ENCODE results near the gene NDRG4. TPM values are rescaled to one million over a fixed set of nuclear protein-coding genes. Genes with fewer than 3 reads are reported as not detected.

Gene NDRG4
- total RNA-seq, 1 experiment from 2014 or later, result 4.8 TPM

DNA sequence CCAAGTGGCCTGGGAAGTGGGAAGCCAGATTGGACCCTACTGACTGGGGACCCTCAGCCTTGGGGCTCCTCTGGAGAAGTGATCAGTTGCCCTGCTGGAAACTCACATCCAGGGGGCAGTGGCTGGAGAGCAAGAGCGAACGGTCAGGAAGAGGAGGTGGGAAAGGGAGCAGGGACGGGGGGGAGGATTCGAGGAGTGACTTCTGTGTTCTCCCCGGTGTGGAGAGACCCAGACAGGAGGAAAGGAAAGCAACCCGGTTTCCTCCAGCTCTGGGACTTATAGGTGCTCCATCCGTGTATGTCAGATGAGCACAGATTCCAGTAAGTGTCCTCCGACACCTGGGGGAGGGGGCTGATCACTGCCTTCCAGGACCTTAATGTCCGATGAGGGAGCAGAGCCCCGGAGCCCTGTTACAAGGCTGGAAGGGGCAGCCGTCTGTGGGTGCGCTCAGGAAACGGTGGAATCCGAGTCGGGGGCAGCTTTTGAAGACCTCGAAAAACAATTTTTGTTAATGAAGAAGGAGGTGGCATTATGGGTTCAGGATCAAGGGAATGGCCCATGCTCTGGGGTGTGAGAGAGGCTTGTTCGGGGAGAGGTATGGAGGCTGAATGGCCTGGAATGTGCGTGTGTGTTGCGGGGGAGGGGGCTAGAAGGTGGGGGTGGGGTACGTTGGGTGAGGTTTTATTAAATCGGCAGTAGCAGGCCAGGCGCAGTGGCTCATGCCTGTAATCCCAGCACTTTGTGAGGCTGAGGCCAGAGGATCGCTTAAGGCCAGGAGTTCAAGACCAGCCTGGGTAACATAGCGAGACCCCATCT is 34.8 kb upstream of the NDRG4 start:
- no peaks in the 10 kb centered on the region for H3K36me3 ChIP-seq (ENCODE audit: low read depth)
- H3K4me2 ChIP-seq, result peak overlapping the region; percentile 100
- no TSS peak for BruUV-seq (replicated peaks)
- peaks cover 13% of the 10 kb centered on the region; the same call in 1 of the 2 replicates for H3F3A ChIP-seq (ENCODE audit: insufficient read depth, low read depth)
- no peak for TF ChIP-seq EZH2 (IDR thresholded peaks at IDR 0.05; ENCODE audit: low read depth)
- TF ChIP-seq, protein P1, sequence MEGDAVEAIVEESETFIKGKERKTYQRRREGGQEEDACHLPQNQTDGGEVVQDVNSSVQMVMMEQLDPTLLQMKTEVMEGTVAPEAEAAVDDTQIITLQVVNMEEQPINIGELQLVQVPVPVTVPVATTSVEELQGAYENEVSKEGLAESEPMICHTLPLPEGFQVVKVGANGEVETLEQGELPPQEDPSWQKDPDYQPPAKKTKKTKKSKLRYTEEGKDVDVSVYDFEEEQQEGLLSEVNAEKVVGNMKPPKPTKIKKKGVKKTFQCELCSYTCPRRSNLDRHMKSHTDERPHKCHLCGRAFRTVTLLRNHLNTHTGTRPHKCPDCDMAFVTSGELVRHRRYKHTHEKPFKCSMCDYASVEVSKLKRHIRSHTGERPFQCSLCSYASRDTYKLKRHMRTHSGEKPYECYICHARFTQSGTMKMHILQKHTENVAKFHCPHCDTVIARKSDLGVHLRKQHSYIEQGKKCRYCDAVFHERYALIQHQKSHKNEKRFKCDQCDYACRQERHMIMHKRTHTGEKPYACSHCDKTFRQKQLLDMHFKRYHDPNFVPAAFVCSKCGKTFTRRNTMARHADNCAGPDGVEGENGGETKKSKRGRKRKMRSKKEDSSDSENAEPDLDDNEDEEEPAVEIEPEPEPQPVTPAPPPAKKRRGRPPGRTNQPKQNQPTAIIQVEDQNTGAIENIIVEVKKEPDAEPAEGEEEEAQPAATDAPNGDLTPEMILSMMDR (conservative IDR thresholded peaks at IDR 0.05), result no peak
- H3K27ac ChIP-seq, result no peak overlapping the region
- H2AFZ ChIP-seq, result peak overlapping the region; percentile 97
- H3K9me2 ChIP-seq (ENCODE audit: insufficient read depth), result no peaks in the 10 kb centered on the region
- peak overlapping the region; percentile 79 for H3K4me3 ChIP-seq
- ChIA-PET POLR2A (ENCODE audit: unreplicated experiment) (interaction anchor here (0.6 kb wide), 1 partner anchor 140 kb away, joined by 4 read pairs; no protein-coding TSS in a partner anchor), CTCF (interaction anchor here (0.7 kb wide), 1 partner anchor 72 kb away, joined by 5 read pairs; no protein-coding TSS in a partner anchor)
- peaks cover 19% of the 10 kb centered on the region for H3K4me1 ChIP-seq (replicated peaks; ENCODE audit: insufficient read depth)
- no peaks in the 10 kb centered on the region for H4K20me1 ChIP-seq (ENCODE audit: insufficient read depth)
- peaks cover 9% of the 10 kb centered on the region; the same call in 1 of the 2 replicates for H3K27me3 ChIP-seq (ENCODE audit: insufficient read depth, low read depth)
- H3K79me2 ChIP-seq (ENCODE audit: low read depth), result no peaks in the 10 kb centered on the region
- intact Hi-C loops (cut with micrococcal nuclease; ENCODE audit: unreplicated experiment), result no loop called here
- DNase-seq, result no peak
- no peaks in the 10 kb centered on the region for H3K9me3 ChIP-seq (ENCODE audit: insufficient read depth, low read depth)

DNA sequence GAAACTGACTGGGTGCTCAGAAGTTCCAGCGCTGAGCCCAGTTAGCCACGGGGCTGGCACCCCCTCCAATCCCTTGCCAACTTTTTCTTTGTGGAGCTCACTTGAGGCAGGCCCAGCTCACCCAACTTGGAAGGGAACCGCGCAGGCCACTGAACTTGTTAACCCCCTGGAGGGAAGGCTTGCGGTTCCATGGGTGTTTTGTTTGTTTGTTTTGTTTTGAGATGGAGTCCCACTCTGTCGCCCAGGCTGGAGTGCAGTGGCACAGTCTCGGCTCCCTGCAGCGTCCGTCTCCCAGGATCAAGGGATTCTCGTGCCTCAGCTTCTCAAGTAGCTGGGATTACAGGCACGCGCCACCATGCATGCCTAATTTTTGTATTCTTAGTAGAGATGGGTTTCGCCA is 34.1 kb upstream of the NDRG4 start:
- intact Hi-C loops (cut with micrococcal nuclease; ENCODE audit: unreplicated experiment), result no loop called here
- H3K27ac ChIP-seq, result no peak overlapping the region
- H3K9me2 ChIP-seq (ENCODE audit: insufficient read depth), result no peaks in the 10 kb centered on the region
- H3K4me1 ChIP-seq (replicated peaks; ENCODE audit: insufficient read depth), result peaks cover 12% of the 10 kb centered on the region
- H3F3A ChIP-seq (ENCODE audit: insufficient read depth, low read depth), result peaks cover 13% of the 10 kb centered on the region; the same call in 1 of the 2 replicates
- no TSS peak for BruUV-seq (replicated peaks)
- no peak overlapping the region for H2AFZ ChIP-seq
- no peak overlapping the region for H3K4me2 ChIP-seq
- no peaks in the 10 kb centered on the region for H3K9me3 ChIP-seq (ENCODE audit: insufficient read depth, low read depth)
- TF ChIP-seq, protein P1 (conservative IDR thresholded peaks at IDR 0.05), result no peak
- no peak for TF ChIP-seq EZH2 (IDR thresholded peaks at IDR 0.05; ENCODE audit: low read depth)
- ChIA-PET CTCF (no interaction called here), POLR2A (ENCODE audit: unreplicated experiment) (interaction anchor here (0.6 kb wide), 1 partner anchor 141 kb away, joined by 4 read pairs; no protein-coding TSS in a partner anchor)
- H3K36me3 ChIP-seq (ENCODE audit: low read depth), result no peaks in the 10 kb centered on the region
- peaks cover 9% of the 10 kb centered on the region; the same call in 1 of the 2 replicates for H3K27me3 ChIP-seq (ENCODE audit: insufficient read depth, low read depth)
- no peaks in the 10 kb centered on the region for H4K20me1 ChIP-seq (ENCODE audit: insufficient read depth)
- no peaks in the 10 kb centered on the region for H3K79me2 ChIP-seq (ENCODE audit: low read depth)
- H3K4me3 ChIP-seq, result no peak overlapping the region
- no peak for DNase-seq

DNA sequence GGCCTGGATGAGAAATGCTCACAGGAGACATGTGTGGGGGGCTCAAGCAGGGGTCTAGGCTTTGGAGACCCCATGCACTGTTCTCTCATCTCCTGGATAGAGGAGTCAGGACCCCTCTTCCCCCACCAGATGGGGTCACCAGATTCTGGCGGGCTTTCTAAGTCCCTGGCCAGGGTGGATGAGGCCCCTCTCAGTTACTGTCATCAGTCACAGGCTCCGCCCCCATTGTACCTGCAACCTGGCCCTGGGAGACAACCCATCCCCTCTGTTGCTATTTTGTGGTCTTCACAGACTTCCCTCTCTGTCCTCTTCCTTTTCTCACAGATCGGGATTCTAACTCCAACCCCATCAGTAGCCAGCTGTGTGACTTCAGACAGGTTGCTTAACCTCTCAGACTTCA is 33.5 kb upstream of the NDRG4 start:
- peaks cover 9% of the 10 kb centered on the region; the same call in 1 of the 2 replicates for H3K27me3 ChIP-seq (ENCODE audit: insufficient read depth, low read depth)
- H4K20me1 ChIP-seq (ENCODE audit: insufficient read depth), result no peaks in the 10 kb centered on the region
- no peak for DNase-seq
- POLR2A ChIA-PET (ENCODE audit: unreplicated experiment), result no interaction called here
- H3F3A ChIP-seq (ENCODE audit: insufficient read depth, low read depth), result peaks cover 12% of the 10 kb centered on the region; the same call in 1 of the 2 replicates
- CTCF ChIA-PET, result no interaction called here
- no peak overlapping the region for H2AFZ ChIP-seq
- no peak for TF ChIP-seq EZH2 (IDR thresholded peaks at IDR 0.05; ENCODE audit: low read depth)
- TF ChIP-seq, protein P1 (conservative IDR thresholded peaks at IDR 0.05), result no peak
- no peaks in the 10 kb centered on the region for H3K9me2 ChIP-seq (ENCODE audit: insufficient read depth)
- H3K36me3 ChIP-seq (ENCODE audit: low read depth), result no peaks in the 10 kb centered on the region
- no peaks in the 10 kb centered on the region for H3K79me2 ChIP-seq (ENCODE audit: low read depth)
- H3K4me1 ChIP-seq (replicated peaks; ENCODE audit: insufficient read depth), result peaks cover 6% of the 10 kb centered on the region; the same call in 1 of the 2 replicates
- H3K4me2 ChIP-seq, result no peak overlapping the region
- no TSS peak for BruUV-seq (replicated peaks)
- H3K27ac ChIP-seq, result no peak overlapping the region
- no peak overlapping the region for H3K4me3 ChIP-seq
- no peaks in the 10 kb centered on the region for H3K9me3 ChIP-seq (ENCODE audit: insufficient read depth, low read depth)
- intact Hi-C loops (cut with micrococcal nuclease; ENCODE audit: unreplicated experiment), result no loop called here
